Epithelial cell of proximal tubule (primary cell): ENCODE measurements around the gene AGO1. TPM values are rescaled to one million over a fixed set of nuclear protein-coding genes. Genes with fewer than 3 reads are reported as not detected.
A peak's percentile ranks its signal among the peaks of the same experiment; 100 is the strongest.

Source experiments
- DNase-seq: peaks from one replicate; pipeline ENCODE4 v3.0.0-alpha.2; 2011; ENCODE audit warnings: low read depth
- H3K4me3 ChIP-seq: 2 replicates; pipeline ENCODE4 v1.5.1; 2011; ENCODE audit warnings: low read depth, mild to moderate bottlenecking, low read length
- CTCF ChIP-seq: conservative IDR thresholded peaks from 2 replicates; pipeline ENCODE4 v1.5.1; 2012; ENCODE audit warnings: low read depth, mild to moderate bottlenecking, low read length
- total RNA-seq: library from RNA; depleted of rRNA; stranded (reverse); fragments of >200 nt; gene quantifications from 2 replicates; pipeline ENCODE4 v1.2.3, GENCODE V29; 2015

AGO1 gene
- total RNA-seq, 1 donor from 2014 or later: 9.2 TPM

GRCh38 chr1:35854989-35855700 lies 27.9 kb upstream of the AGO1 start:
- TF ChIP-seq CTCF: no peak
- no peak for DNase-seq
- H3K4me3 ChIP-seq: no peak overlapping the region

- DNase-seq: no peak
- TF ChIP-seq CTCF: no peak
- no peak overlapping the region for H3K4me3 ChIP-seq
Measured at GRCh38 chr1:35856964-35857363, 26.0 kb upstream of the AGO1 start.

- H3K4me3 ChIP-seq: no peak overlapping the region
- peak; percentile 41 for TF ChIP-seq CTCF
- DNase-seq: no peak
Measured at GRCh38 chr1:35857830-35858229, 25.2 kb upstream of the AGO1 start.

DNA sequence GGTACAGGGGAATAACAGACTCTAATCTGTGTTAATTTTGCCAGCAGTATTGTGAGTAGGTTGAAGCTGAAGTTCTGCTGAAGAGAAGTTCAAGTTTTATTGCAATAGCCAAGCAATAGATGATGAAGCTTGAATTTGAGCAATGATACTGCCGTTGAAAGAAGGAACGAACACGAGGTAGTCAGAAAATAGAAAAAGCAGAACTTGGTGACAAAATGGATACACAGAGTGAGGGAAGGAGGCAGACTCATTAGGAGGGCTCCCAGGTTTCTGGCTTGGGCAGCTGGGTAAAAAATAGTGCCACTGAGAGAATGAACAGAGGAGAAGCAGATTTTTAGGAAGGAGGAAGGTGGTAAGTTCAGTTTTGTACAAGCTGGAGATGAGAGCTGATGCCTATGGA lies 22.3 kb upstream of the AGO1 start:
- H3K4me3 ChIP-seq: no peak overlapping the region
- no peak for TF ChIP-seq CTCF
- DNase-seq: no peak

- no peak for TF ChIP-seq CTCF
- no peak overlapping the region for H3K4me3 ChIP-seq
- no peak for DNase-seq
Measured at GRCh38 chr1:35863136-35863535, 19.9 kb upstream of the AGO1 start.

- H3K4me3 ChIP-seq: no peak overlapping the region
- no peak for TF ChIP-seq CTCF
- DNase-seq: no peak
Measured at GRCh38 chr1:35863881-35864625, 19.0 kb upstream of the AGO1 start.
